Psoas muscle (tissue), 8 donors: ENCODE results near the gene ERC2. TPM values are rescaled to one million over a fixed set of nuclear protein-coding genes. Genes with fewer than 3 reads are reported as not detected.
"Not testable (repeated sequence)": the region's sequence is repeated elsewhere in the genome, so short reads cannot be mapped to it uniquely, and the experiment has no call there.

Source experiments
- ATAC-seq, 4 donors: fragments of 200-7000 bp; cut with Tn5 transposase; one replicate each; pipeline ENCODE4 v1.9.1; 2020; ENCODE audit warnings: moderate library complexity in 3 of 4, mild to moderate bottlenecking in 2 of 4
- DNase-seq, 2 donors: peaks; one replicate each; pipeline ENCODE4 v3.0.0-alpha.2; 2020
- H3K27ac ChIP-seq: fragments of 200-600 bp; one replicate; pipeline ENCODE4 v1.8.0; 2022
- H3K27me3 ChIP-seq, 3 donors: fragments of 200-600 bp in 1 of 3; one replicate each; pipeline versions ENCODE4 v1.6.1 to v1.8.0; 2013 to 2022; ENCODE audit warnings: low read length in 2 of 3, mild to moderate bottlenecking in 2 of 3, moderate library complexity in 1 of 3; ENCODE audit not compliant: insufficient read depth in 3 of 3
- H3K36me3 ChIP-seq, 2 donors: fragments of 200-600 bp in 1 of 2; one replicate each; pipeline versions ENCODE4 v1.6.1 to v1.8.0; 2013 to 2022; ENCODE audit warnings: low read depth in 1 of 2, mild to moderate bottlenecking in 1 of 2, moderate library complexity in 1 of 2; ENCODE audit not compliant: insufficient read depth in 1 of 2
- H3K4me1 ChIP-seq: fragments of 200-600 bp; one replicate; pipeline ENCODE4 v1.8.0; 2022
- H3K4me3 ChIP-seq: fragments of 200-600 bp; one replicate; pipeline ENCODE4 v1.8.0; 2022; ENCODE audit warnings: mild to moderate bottlenecking
- H3K9me3 ChIP-seq: fragments of 200-600 bp; one replicate; pipeline ENCODE4 v1.8.0; 2022
- WGBS, 3 donors: extraction: QIAGEN DNeasy Blood & Tissue Kit; methylation state at CpG; one replicate each; pipeline versions ENCODE4 v1.1.6 to v1.1.7; 2013; 5-methylcytosine and 5-hydroxymethylcytosine counted together
- intact Hi-C, 2 donors: fragments of 100-400 bp; cut with DNase I; formaldehyde crosslinking; loops; one replicate each; pipeline versions ENCODE4 v1.11.0 to v1.14.2; 2022
- polyA plus RNA-seq, 3 donors: library from polyadenylated mRNA; stranded (reverse); fragments of 200-250 nt; gene quantifications; one replicate each; pipeline ENCODE4 v1.2.3, GENCODE V29; 2013
- total RNA-seq, 4 donors: library from RNA; stranded (reverse); fragmentation: NEBNext Ultra II Directional in 2 of 4; extraction: Animal tissue kit (Norgen Biotek cat#: 25700) in 2 of 4; gene quantifications; one replicate each; pipeline versions ENCODE4 v1.2.1 to v1.2.4, GENCODE V29; 2021 to 2023
- TF ChIP-seq, protein P1 (sequence below): fragments of 200-600 bp; IDR thresholded peaks from one replicate; pipeline ENCODE4 v1.8.0; 2022; ENCODE audit warnings: antibody characterized with exemption
- donor health status: healthy with polysubstance abuse.
- donor health status: DM: no; HTN: no; CAD: no; lungs with moderate emphysema.
- donor health status: Bipolar disorder and iron deficiency.
- donor health status: healthy.
- donor health status: DM: yes; HTN: yes; CAD: no.
- donor health status: DM: no; HTN: no; CAD: no.
- donor health status: DM: no; HTN: no; CAD: no.
- donor health status: DM: yes; HTN: yes; CAD: no.

The ERC2 gene
- total and polyA plus RNA-seq, 7 donors = 0.04 to 0.15 TPM; not detected in 5

GRCh38 chr3:56268616-56269383 is 199.5 kb downstream of the ERC2 start:
- no peak overlapping the region for H3K27ac ChIP-seq
- no peak for DNase-seq
- no peak for ATAC-seq
- WGBS, 3 donors = 70 to 79% (median 72%) methylated on average over 4 of the region's 4 CpGs
- no peak overlapping the region for H3K4me3 ChIP-seq
- H3K27me3 ChIP-seq = no peaks in the 10 kb centered on the region
- no peaks in the 10 kb centered on the region for H3K4me1 ChIP-seq
- intact Hi-C loops = no loop called here
- TF ChIP-seq, protein P1, sequence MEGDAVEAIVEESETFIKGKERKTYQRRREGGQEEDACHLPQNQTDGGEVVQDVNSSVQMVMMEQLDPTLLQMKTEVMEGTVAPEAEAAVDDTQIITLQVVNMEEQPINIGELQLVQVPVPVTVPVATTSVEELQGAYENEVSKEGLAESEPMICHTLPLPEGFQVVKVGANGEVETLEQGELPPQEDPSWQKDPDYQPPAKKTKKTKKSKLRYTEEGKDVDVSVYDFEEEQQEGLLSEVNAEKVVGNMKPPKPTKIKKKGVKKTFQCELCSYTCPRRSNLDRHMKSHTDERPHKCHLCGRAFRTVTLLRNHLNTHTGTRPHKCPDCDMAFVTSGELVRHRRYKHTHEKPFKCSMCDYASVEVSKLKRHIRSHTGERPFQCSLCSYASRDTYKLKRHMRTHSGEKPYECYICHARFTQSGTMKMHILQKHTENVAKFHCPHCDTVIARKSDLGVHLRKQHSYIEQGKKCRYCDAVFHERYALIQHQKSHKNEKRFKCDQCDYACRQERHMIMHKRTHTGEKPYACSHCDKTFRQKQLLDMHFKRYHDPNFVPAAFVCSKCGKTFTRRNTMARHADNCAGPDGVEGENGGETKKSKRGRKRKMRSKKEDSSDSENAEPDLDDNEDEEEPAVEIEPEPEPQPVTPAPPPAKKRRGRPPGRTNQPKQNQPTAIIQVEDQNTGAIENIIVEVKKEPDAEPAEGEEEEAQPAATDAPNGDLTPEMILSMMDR = no peak
- H3K36me3 ChIP-seq = no peaks in the 10 kb centered on the region
- peaks cover 5% of the 10 kb centered on the region for H3K9me3 ChIP-seq

DNA sequence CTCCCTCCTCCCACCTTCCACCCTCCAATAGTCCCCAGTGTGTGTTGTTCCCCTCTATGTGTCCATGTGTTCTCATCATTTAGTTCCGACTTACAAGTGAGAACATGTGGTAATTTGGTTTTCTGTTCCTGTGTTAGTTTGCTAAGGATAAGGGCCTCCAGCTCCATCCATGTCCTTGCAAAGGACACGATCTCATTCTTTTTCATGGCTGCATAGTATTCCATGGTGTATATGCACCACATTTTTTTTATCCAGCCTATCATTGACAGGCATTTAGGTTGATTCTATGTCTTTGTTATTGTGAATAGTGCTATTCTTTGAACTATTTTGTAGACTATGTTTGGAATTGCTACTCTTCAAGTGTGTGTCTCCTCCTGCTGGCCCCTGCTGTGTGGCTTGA is 206.4 kb downstream of the ERC2 start:
- H3K27ac ChIP-seq, H3K9me3 ChIP-seq, H3K4me1 ChIP-seq, ATAC-seq, intact Hi-C loops, H3K36me3 ChIP-seq, H3K27me3 ChIP-seq, H3K4me3 ChIP-seq, DNase-seq: not testable (repeated sequence)
- WGBS, 3 donors = 45 to 70% (median 50%) methylated on average over 2 of the region's 2 CpGs

DNA sequence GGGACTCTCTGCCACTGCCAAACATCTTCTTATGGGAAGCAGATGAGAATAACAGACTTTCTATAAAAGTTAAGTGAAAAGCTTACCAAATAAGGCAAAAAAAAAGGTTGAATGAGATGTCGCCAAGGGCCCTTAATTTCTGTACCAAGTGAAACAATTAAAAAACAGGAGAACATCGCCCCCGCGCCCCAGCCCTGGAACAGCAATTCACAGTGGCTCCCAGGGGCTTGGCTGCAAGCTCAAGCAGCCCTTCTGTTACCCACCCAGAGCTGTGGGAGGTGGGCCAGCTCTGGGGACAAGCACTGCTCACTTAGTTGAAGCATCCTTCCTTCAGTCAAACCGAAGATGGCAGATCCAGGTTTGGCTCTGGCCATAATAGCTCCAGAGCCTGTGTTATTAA is 208.0 kb downstream of the ERC2 start:
- Histone ChIP-seq H3K9me3 (peaks cover 5% of the 10 kb centered on the region), H3K27me3 (peaks cover 0 to 2% (median 0%) of the 10 kb centered on the region in 3 donors), H3K27ac (no peak overlapping the region), H3K36me3 (no peaks in the 10 kb centered on the region), H3K4me1 (no peaks in the 10 kb centered on the region), H3K4me3 (no peak overlapping the region)
- intact Hi-C loops = no loop called here
- ATAC-seq = no peak
- TF ChIP-seq, protein P1 = no peak
- WGBS, 3 donors = 77 to 78% (median 78%) methylated on average over 5 of the region's 5 CpGs
- no peak for DNase-seq

GRCh38 chr3:56257826-56258225 is 210.4 kb downstream of the ERC2 start:
- TF ChIP-seq, protein P1 = no peak
- Histone ChIP-seq H3K4me1 (no peaks in the 10 kb centered on the region), H3K9me3 (no peaks in the 10 kb centered on the region), H3K27me3 (no peaks in the 10 kb centered on the region), H3K36me3 (no peaks in the 10 kb centered on the region), H3K27ac (no peak overlapping the region), H3K4me3 (no peak overlapping the region)
- DNase-seq = no peak
- 53 to 74% (median 58%) methylated on average over 2 of the region's 2 CpGs for WGBS, 3 donors
- intact Hi-C loops = loop anchor here in 1 of 2 donors (10.0 kb wide), 2 partner anchors 1403 to 1833 kb away; no protein-coding TSS in a partner anchor
- ATAC-seq = no peak

GRCh38 chr3:56254835-56255234 is 213.4 kb downstream of the ERC2 start:
- H3K27me3 ChIP-seq = no peaks in the 10 kb centered on the region
- TF ChIP-seq, protein P1 = no peak
- H3K36me3 ChIP-seq = no peaks in the 10 kb centered on the region
- H3K9me3 ChIP-seq = no peaks in the 10 kb centered on the region
- H3K4me1 ChIP-seq = no peaks in the 10 kb centered on the region
- no peak overlapping the region for H3K4me3 ChIP-seq
- no peak for DNase-seq
- no peak for ATAC-seq
- no peak overlapping the region for H3K27ac ChIP-seq
- 83 to 88% (median 85%) methylated on average over 3 of the region's 3 CpGs for WGBS, 3 donors
- intact Hi-C loops = loop anchor here (5.0 to 10.0 kb wide), 3 partner anchors 768 to 1830 kb away; partner anchors contain the start of gene WNT5A (in 1 of the 2)
